ENCODE data around the gene ILF3.
A peak's percentile ranks its signal among the peaks of the same experiment; 100 is the strongest.

The ILF3 gene

GRCh38 chr19:10679743-10680142, 25.6 kb downstream of the ILF3 start:
- H3K27ac Mint-ChIP-seq: no peak overlapping the region
- H3K36me3 Mint-ChIP-seq (ENCODE audit: low read depth): peaks cover 80% of the 10 kb centered on the region

GRCh38 chr19:10680545-10681135, 26.5 kb downstream of the ILF3 start:
- Mint-ChIP-seq H3K9me3 (no peaks in the 10 kb centered on the region), H3K27me3 (no peaks in the 10 kb centered on the region), H3K4me3 (no peak overlapping the region), H3K36me3 (ENCODE audit: low read depth) (peaks cover 78% of the 10 kb centered on the region), H3K27ac (peak overlapping the region; percentile 58), H3K4me1 (ENCODE audit: low read depth) (no peaks in the 10 kb centered on the region)

More at GRCh38 chr19:10679743-10680142, 25.6 kb downstream of the ILF3 start:
- Mint-ChIP-seq H3K27me3 (no peaks in the 10 kb centered on the region), H3K9me3 (no peaks in the 10 kb centered on the region), H3K4me3 (no peak overlapping the region), H3K4me1 (ENCODE audit: low read depth) (no peaks in the 10 kb centered on the region)

- no peaks in the 10 kb centered on the region for H3K27me3 Mint-ChIP-seq
- no peak overlapping the region for H3K27ac Mint-ChIP-seq
- no peaks in the 10 kb centered on the region for H3K4me1 Mint-ChIP-seq (ENCODE audit: low read depth)
- peak overlapping the region; percentile 4 for H3K4me3 Mint-ChIP-seq
- no peaks in the 10 kb centered on the region for H3K9me3 Mint-ChIP-seq
- H3K36me3 Mint-ChIP-seq (ENCODE audit: low read depth): peaks cover 73% of the 10 kb centered on the region
Observed at GRCh38 chr19:10681658-10682057, 27.5 kb downstream of the ILF3 start.

GRCh38 chr19:10682397-10683063, 28.4 kb downstream of the ILF3 start:
- peaks cover 67% of the 10 kb centered on the region for H3K36me3 Mint-ChIP-seq (ENCODE audit: low read depth)
- no peaks in the 10 kb centered on the region for H3K27me3 Mint-ChIP-seq
- no peak overlapping the region for H3K27ac Mint-ChIP-seq
- H3K9me3 Mint-ChIP-seq: no peaks in the 10 kb centered on the region
- H3K4me1 Mint-ChIP-seq (ENCODE audit: low read depth): no peaks in the 10 kb centered on the region
- H3K4me3 Mint-ChIP-seq: no peak overlapping the region

GRCh38 chr19:10683064-10683426, 28.9 kb downstream of the ILF3 start:
- H3K27me3 Mint-ChIP-seq: no peaks in the 10 kb centered on the region
- H3K4me3 Mint-ChIP-seq: no peak overlapping the region
- no peaks in the 10 kb centered on the region for H3K9me3 Mint-ChIP-seq
- peaks cover 67% of the 10 kb centered on the region for H3K36me3 Mint-ChIP-seq (ENCODE audit: low read depth)
- no peak overlapping the region for H3K27ac Mint-ChIP-seq
- no peaks in the 10 kb centered on the region for H3K4me1 Mint-ChIP-seq (ENCODE audit: low read depth)

GRCh38 chr19:10683582-10683981, 29.4 kb downstream of the ILF3 start:
- H3K4me3 Mint-ChIP-seq: no peak overlapping the region
- no peak overlapping the region for H3K27ac Mint-ChIP-seq
- no peaks in the 10 kb centered on the region for H3K27me3 Mint-ChIP-seq
- peaks cover 65% of the 10 kb centered on the region for H3K36me3 Mint-ChIP-seq (ENCODE audit: low read depth)
- H3K9me3 Mint-ChIP-seq: no peaks in the 10 kb centered on the region
- H3K4me1 Mint-ChIP-seq (ENCODE audit: low read depth): no peaks in the 10 kb centered on the region

GRCh38 chr19:10685210-10685609, 31.1 kb downstream of the ILF3 start:
- H3K4me3 Mint-ChIP-seq: no peak overlapping the region
- peaks cover 62% of the 10 kb centered on the region for H3K36me3 Mint-ChIP-seq (ENCODE audit: low read depth)
- no peaks in the 10 kb centered on the region for H3K27me3 Mint-ChIP-seq

GRCh38 chr19:10686193-10686592, 32.0 kb downstream of the ILF3 start:
- H3K4me1 Mint-ChIP-seq (ENCODE audit: low read depth): no peaks in the 10 kb centered on the region
- no peaks in the 10 kb centered on the region for H3K9me3 Mint-ChIP-seq
- H3K27me3 Mint-ChIP-seq: no peaks in the 10 kb centered on the region
- H3K36me3 Mint-ChIP-seq (ENCODE audit: low read depth): peaks cover 64% of the 10 kb centered on the region
- H3K27ac Mint-ChIP-seq: no peak overlapping the region
- H3K4me3 Mint-ChIP-seq: no peak overlapping the region

More at GRCh38 chr19:10685210-10685609, 31.1 kb downstream of the ILF3 start:
- no peaks in the 10 kb centered on the region for H3K9me3 Mint-ChIP-seq
- no peaks in the 10 kb centered on the region for H3K4me1 Mint-ChIP-seq (ENCODE audit: low read depth)
- no peak overlapping the region for H3K27ac Mint-ChIP-seq

- Mint-ChIP-seq H3K4me1 (ENCODE audit: low read depth) (no peaks in the 10 kb centered on the region), H3K27me3 (no peaks in the 10 kb centered on the region), H3K4me3 (no peak overlapping the region), H3K9me3 (no peaks in the 10 kb centered on the region), H3K27ac (no peak overlapping the region), H3K36me3 (ENCODE audit: low read depth) (peaks cover 63% of the 10 kb centered on the region)
Observed at GRCh38 chr19:10686661-10687517, 32.7 kb downstream of the ILF3 start.

GRCh38 chr19:10687518-10688288, 33.6 kb downstream of the ILF3 start:
- H3K27me3 Mint-ChIP-seq: no peaks in the 10 kb centered on the region
- H3K4me1 Mint-ChIP-seq (ENCODE audit: low read depth): no peaks in the 10 kb centered on the region
- H3K4me3 Mint-ChIP-seq: no peak overlapping the region
- H3K36me3 Mint-ChIP-seq (ENCODE audit: low read depth): peaks cover 64% of the 10 kb centered on the region
- H3K9me3 Mint-ChIP-seq: no peaks in the 10 kb centered on the region
- H3K27ac Mint-ChIP-seq: no peak overlapping the region

- no peaks in the 10 kb centered on the region for H3K9me3 Mint-ChIP-seq
- H3K4me1 Mint-ChIP-seq (ENCODE audit: low read depth): no peaks in the 10 kb centered on the region
- H3K27me3 Mint-ChIP-seq: no peaks in the 10 kb centered on the region
- no peak overlapping the region for H3K27ac Mint-ChIP-seq
- peaks cover 57% of the 10 kb centered on the region for H3K36me3 Mint-ChIP-seq (ENCODE audit: low read depth)
- H3K4me3 Mint-ChIP-seq: no peak overlapping the region
Observed at GRCh38 chr19:10688545-10689280, 34.6 kb downstream of the ILF3 start.

- no peak overlapping the region for H3K27ac Mint-ChIP-seq
- H3K4me3 Mint-ChIP-seq: no peak overlapping the region
- H3K9me3 Mint-ChIP-seq: no peaks in the 10 kb centered on the region
- H3K36me3 Mint-ChIP-seq (ENCODE audit: low read depth): peaks cover 43% of the 10 kb centered on the region
- H3K27me3 Mint-ChIP-seq: no peaks in the 10 kb centered on the region
- H3K4me1 Mint-ChIP-seq (ENCODE audit: low read depth): peaks cover 8% of the 10 kb centered on the region
Observed at GRCh38 chr19:10690341-10690781, 36.2 kb downstream of the ILF3 start.

GRCh38 chr19:10691178-10691881, 37.2 kb downstream of the ILF3 start:
- peak overlapping the region; percentile 32 for H3K27ac Mint-ChIP-seq
- no peaks in the 10 kb centered on the region for H3K9me3 Mint-ChIP-seq
- no peaks in the 10 kb centered on the region for H3K27me3 Mint-ChIP-seq
- H3K4me1 Mint-ChIP-seq (ENCODE audit: low read depth): peaks cover 17% of the 10 kb centered on the region
- peaks cover 42% of the 10 kb centered on the region for H3K36me3 Mint-ChIP-seq (ENCODE audit: low read depth)
- H3K4me3 Mint-ChIP-seq: no peak overlapping the region

GRCh38 chr19:10691883-10692282, 37.7 kb downstream of the ILF3 start:
- H3K27me3 Mint-ChIP-seq: peaks cover 4% of the 10 kb centered on the region
- H3K9me3 Mint-ChIP-seq: no peaks in the 10 kb centered on the region
- no peak overlapping the region for H3K4me3 Mint-ChIP-seq
- peaks cover 42% of the 10 kb centered on the region for H3K36me3 Mint-ChIP-seq (ENCODE audit: low read depth)
- peak overlapping the region; percentile 32 for H3K27ac Mint-ChIP-seq
- peaks cover 17% of the 10 kb centered on the region for H3K4me1 Mint-ChIP-seq (ENCODE audit: low read depth)

Measured in stimulated activated naive CD8-positive, alpha-beta T cell treated with anti-CD3 and anti-CD28 coated beads, Interleukin-15, Interleukin-2, amounts not matched to agents 100 ng/mL and 50 ng/mL, for 24 hours (primary cell).